Cardiac muscle cell (in vitro differentiated cells and primary cell): ENCODE data around the gene AKAP5. TPM values are rescaled to one million over a fixed set of nuclear protein-coding genes. Genes with fewer than 3 reads are reported as not detected.
A peak's percentile ranks its signal among the peaks of the same experiment; 100 is the strongest.

Experiments used
- DNase-seq, 2 donors: peaks; one replicate each; pipeline versions ENCODE4 v3.0.0 to v3.0.0-alpha.2; 2010 to 2017; ENCODE audit warnings: low read depth in 1 of 2, low spot score in 1 of 2
- H3K27ac ChIP-seq: fragments of 200-600 bp; sonication (generic); 2 replicates; pipeline ENCODE4 v1.5.1; 2016
- H3K27me3 ChIP-seq: fragments of 200-600 bp; sonication (generic); 2 replicates; pipeline ENCODE4 v1.6.0; 2016; ENCODE audit warnings: control low read depth
- H3K36me3 ChIP-seq: fragments of 200-600 bp; sonication (generic); 2 replicates; pipeline ENCODE4 v1.5.1; 2016; ENCODE audit warnings: control low read depth
- H3K4me1 ChIP-seq: fragments of 200-600 bp; sonication (generic); 2 replicates; pipeline ENCODE4 v1.8.1; 2017; ENCODE audit warnings: low read depth, mild to moderate bottlenecking, mixed run types
- H3K4me3 ChIP-seq: fragments of 200-600 bp; sonication (generic); 2 replicates; pipeline ENCODE4 v1.5.1; 2016; ENCODE audit warnings: mild to moderate bottlenecking
- H3K9me3 ChIP-seq: fragments of 200-600 bp; sonication (generic); 2 replicates; pipeline ENCODE4 v1.5.1; 2017; ENCODE audit warnings: low read depth, mild to moderate bottlenecking, control low read depth
- CTCF ChIP-seq: IDR thresholded peaks from 2 replicates; pipeline ENCODE4 v1.5.1; 2012; ENCODE audit warnings: low read depth, mild to moderate bottlenecking, low read length
- polyA plus RNA-seq: library from polyadenylated mRNA; unstranded; fragments of >200 nt; fragmentation: Nextera tagmentation; extraction: Ambion mirVana; gene quantifications from 2 replicates; pipeline ENCODE4 v1.2.1, GENCODE V29; 2016
- total RNA-seq: library from RNA; depleted of rRNA; stranded (reverse); fragments of >200 nt; gene quantifications from 2 replicates; pipeline ENCODE4 v1.2.3, GENCODE V29; 2016

The AKAP5 gene
- total and polyA plus RNA-seq, 2 experiments from 2014 or later = 0.18 to 0.63 TPM

GRCh38 chr14:64502456-64502855 is 37.2 kb downstream of the AKAP5 start:
- no peak for DNase-seq
- peaks cover 5% of the 10 kb centered on the region for H3K36me3 ChIP-seq
- peaks cover 29% of the 10 kb centered on the region for H3K4me1 ChIP-seq
- H3K27ac ChIP-seq = peak overlapping the region; percentile 98
- peak overlapping the region; percentile 65 for H3K4me3 ChIP-seq
- H3K9me3 ChIP-seq = no peaks in the 10 kb centered on the region
- H3K27me3 ChIP-seq = no peaks in the 10 kb centered on the region
- no peak for TF ChIP-seq CTCF

- H3K4me3 ChIP-seq = peak overlapping the region; percentile 65
- H3K36me3 ChIP-seq = no peaks in the 10 kb centered on the region
- no peak for TF ChIP-seq CTCF
- no peaks in the 10 kb centered on the region for H3K27me3 ChIP-seq
- DNase-seq = peak; percentile 29 to 30
- no peaks in the 10 kb centered on the region for H3K9me3 ChIP-seq
- H3K4me1 ChIP-seq = peaks cover 29% of the 10 kb centered on the region
- peak overlapping the region; percentile 98 for H3K27ac ChIP-seq
Measured at GRCh38 chr14:64502887-64503433, 37.7 kb downstream of the AKAP5 start.

- peak; percentile 95 to 96 for DNase-seq
Measured at GRCh38 chr14:64503434-64504309, 38.4 kb downstream of the AKAP5 start, which contains the start of gene ZBTB25. Gene ZBTB25, minus strand, starts transcription at chr14:64503838. Its CDS starts 13,305 bp downstream, at chr14:64490533.

GRCh38 chr14:64504310-64504896 is 39.1 kb downstream of the AKAP5 start, which contains the start of gene ZBTB1:
Gene ZBTB1, plus strand, starts transcription at chr14:64504770. Its CDS starts 16,735 bp downstream, at chr14:64521505.
- Histone ChIP-seq H3K27me3 (no peaks in the 10 kb centered on the region), H3K9me3 (no peaks in the 10 kb centered on the region), H3K4me1 (peaks cover 29% of the 10 kb centered on the region), H3K27ac (peak within 1 kb of the TSS; percentile 98), H3K4me3 (peak within 1 kb of the TSS; percentile 65), H3K36me3 (no peaks in the 10 kb centered on the region)
- no peak for TF ChIP-seq CTCF
- DNase-seq = peak; percentile 88 to 93

More at GRCh38 chr14:64503434-64504309, 38.4 kb downstream of the AKAP5 start, which contains the start of gene ZBTB25:
- no peak for TF ChIP-seq CTCF
- H3K27ac ChIP-seq = peak within 1 kb of the TSS; percentile 98
- peak within 1 kb of the TSS; percentile 65 for H3K4me3 ChIP-seq
- no peaks in the 10 kb centered on the region for H3K27me3 ChIP-seq
- H3K36me3 ChIP-seq = no peaks in the 10 kb centered on the region
- H3K4me1 ChIP-seq = peaks cover 29% of the 10 kb centered on the region
- no peaks in the 10 kb centered on the region for H3K9me3 ChIP-seq

GRCh38 chr14:64504897-64505794 is 39.8 kb downstream of the AKAP5 start:
- H3K27ac ChIP-seq = peak overlapping the region; percentile 98
- no peak for TF ChIP-seq CTCF
- no peaks in the 10 kb centered on the region for H3K9me3 ChIP-seq
- no peaks in the 10 kb centered on the region for H3K36me3 ChIP-seq
- peaks cover 31% of the 10 kb centered on the region for H3K4me1 ChIP-seq
- H3K4me3 ChIP-seq = peak overlapping the region; percentile 65
- no peaks in the 10 kb centered on the region for H3K27me3 ChIP-seq
- DNase-seq = peak; percentile 91 to 94
